ENCODE results near the gene MTERF4.
A peak's percentile ranks its signal among the peaks of the same experiment; 100 is the strongest.

DNA sequence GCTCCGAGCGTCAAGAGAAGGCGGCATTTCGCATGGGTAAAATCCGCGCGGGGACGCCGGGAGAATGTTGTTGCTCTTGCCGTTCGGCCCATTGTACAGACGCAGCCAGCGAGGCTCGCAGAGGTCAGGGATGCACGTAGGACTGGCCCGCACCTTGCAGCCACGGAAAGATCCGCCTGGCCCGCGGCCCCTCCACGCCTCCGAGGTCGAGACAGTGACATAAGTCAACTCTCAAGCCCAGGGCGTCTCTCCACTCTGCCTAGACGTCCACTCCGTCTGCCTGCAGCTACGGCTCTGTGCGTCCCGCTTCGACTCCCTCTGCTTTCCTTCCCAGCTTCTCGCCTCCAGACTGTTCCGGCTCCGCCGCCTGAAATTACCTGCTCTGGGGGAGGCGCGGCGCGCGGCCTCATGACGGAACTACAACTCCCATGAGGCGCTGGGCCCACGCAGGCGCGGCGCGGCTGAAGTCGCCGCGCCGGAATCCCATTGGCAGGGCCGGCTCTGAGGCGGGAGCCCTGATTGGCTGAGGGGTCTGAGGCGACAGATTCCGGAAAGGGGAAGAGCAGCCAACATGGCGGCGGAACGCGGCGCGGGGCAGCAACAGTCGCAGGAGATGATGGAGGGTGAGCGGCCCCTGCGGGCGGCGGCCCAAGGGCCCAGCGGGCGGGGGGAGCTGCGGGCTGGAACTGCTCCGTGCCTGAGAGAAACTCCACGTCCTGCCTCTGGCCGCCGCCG is 48.0 kb upstream of the MTERF4 start, which contains the start of gene PPP1R7:
- TF ChIP-seq ZNF792 (CRISPR knock-in tag; IDR thresholded peaks at IDR 0.05) (no peak), ZZZ3 (CRISPR knock-in tag; IDR thresholded peaks at IDR 0.05; ENCODE audit: borderline replicate concordance) (no peak; the same call in 1 of the 2 replicates), ARHGAP35 (CRISPR knock-in tag; IDR thresholded peaks at IDR 0.05; ENCODE audit: borderline replicate concordance) (no peak), RFX5 (IDR thresholded peaks at IDR 0.05; ENCODE audit: low read depth, low read length) (peak; percentile 64; the same call in 1 of the 2 replicates)
- TF ChIP-seq, protein P1, sequence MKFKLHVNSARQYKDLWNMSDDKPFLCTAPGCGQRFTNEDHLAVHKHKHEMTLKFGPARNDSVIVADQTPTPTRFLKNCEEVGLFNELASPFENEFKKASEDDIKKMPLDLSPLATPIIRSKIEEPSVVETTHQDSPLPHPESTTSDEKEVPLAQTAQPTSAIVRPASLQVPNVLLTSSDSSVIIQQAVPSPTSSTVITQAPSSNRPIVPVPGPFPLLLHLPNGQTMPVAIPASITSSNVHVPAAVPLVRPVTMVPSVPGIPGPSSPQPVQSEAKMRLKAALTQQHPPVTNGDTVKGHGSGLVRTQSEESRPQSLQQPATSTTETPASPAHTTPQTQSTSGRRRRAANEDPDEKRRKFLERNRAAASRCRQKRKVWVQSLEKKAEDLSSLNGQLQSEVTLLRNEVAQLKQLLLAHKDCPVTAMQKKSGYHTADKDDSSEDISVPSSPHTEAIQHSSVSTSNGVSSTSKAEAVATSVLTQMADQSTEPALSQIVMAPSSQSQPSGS (CRISPR knock-in tag; IDR thresholded peaks at IDR 0.05), result 0 out of 2 replicates have a peak, but pooled peaks have one; percentile 42
- TF ChIP-seq, protein P2, sequence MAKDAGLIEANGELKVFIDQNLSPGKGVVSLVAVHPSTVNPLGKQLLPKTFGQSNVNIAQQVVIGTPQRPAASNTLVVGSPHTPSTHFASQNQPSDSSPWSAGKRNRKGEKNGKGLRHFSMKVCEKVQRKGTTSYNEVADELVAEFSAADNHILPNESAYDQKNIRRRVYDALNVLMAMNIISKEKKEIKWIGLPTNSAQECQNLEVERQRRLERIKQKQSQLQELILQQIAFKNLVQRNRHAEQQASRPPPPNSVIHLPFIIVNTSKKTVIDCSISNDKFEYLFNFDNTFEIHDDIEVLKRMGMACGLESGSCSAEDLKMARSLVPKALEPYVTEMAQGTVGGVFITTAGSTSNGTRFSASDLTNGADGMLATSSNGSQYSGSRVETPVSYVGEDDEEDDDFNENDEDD (CRISPR knock-in tag; IDR thresholded peaks at IDR 0.05; ENCODE audit: borderline replicate concordance), result peak; percentile 85; the same call in 1 of the 2 replicates
- TF ChIP-seq, protein P3, sequence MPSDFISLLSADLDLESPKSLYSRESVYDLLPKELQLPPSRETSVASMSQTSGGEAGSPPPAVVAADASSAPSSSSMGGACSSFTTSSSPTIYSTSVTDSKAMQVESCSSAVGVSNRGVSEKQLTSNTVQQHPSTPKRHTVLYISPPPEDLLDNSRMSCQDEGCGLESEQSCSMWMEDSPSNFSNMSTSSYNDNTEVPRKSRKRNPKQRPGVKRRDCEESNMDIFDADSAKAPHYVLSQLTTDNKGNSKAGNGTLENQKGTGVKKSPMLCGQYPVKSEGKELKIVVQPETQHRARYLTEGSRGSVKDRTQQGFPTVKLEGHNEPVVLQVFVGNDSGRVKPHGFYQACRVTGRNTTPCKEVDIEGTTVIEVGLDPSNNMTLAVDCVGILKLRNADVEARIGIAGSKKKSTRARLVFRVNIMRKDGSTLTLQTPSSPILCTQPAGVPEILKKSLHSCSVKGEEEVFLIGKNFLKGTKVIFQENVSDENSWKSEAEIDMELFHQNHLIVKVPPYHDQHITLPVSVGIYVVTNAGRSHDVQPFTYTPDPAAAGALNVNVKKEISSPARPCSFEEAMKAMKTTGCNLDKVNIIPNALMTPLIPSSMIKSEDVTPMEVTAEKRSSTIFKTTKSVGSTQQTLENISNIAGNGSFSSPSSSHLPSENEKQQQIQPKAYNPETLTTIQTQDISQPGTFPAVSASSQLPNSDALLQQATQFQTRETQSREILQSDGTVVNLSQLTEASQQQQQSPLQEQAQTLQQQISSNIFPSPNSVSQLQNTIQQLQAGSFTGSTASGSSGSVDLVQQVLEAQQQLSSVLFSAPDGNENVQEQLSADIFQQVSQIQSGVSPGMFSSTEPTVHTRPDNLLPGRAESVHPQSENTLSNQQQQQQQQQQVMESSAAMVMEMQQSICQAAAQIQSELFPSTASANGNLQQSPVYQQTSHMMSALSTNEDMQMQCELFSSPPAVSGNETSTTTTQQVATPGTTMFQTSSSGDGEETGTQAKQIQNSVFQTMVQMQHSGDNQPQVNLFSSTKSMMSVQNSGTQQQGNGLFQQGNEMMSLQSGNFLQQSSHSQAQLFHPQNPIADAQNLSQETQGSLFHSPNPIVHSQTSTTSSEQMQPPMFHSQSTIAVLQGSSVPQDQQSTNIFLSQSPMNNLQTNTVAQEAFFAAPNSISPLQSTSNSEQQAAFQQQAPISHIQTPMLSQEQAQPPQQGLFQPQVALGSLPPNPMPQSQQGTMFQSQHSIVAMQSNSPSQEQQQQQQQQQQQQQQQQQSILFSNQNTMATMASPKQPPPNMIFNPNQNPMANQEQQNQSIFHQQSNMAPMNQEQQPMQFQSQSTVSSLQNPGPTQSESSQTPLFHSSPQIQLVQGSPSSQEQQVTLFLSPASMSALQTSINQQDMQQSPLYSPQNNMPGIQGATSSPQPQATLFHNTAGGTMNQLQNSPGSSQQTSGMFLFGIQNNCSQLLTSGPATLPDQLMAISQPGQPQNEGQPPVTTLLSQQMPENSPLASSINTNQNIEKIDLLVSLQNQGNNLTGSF (CRISPR knock-in tag; IDR thresholded peaks at IDR 0.05), result peak; percentile 45; the same call in 1 of the 2 replicates
